HepG2 (cell line): Measurements from ENCODE around the gene RNPEPL1. TPM values are rescaled to one million over a fixed set of nuclear protein-coding genes. Genes with fewer than 3 reads are reported as not detected.

ENCODE experiments used
- SALL2 ChIP-seq: sonication (generic); formaldehyde crosslinking; IDR thresholded peaks from 2 replicates; pipeline ENCODE4 v1.8.1; 2023; ENCODE audit warnings: mild to moderate bottlenecking, missing genetic modification reagents, inconsistent platforms
- SIN3A ChIP-seq: IDR thresholded peaks from 2 replicates; pipeline ENCODE4 v1.6.1; 2011; ENCODE audit warnings: low read depth, mild to moderate bottlenecking, control low read depth, low read length, borderline replicate concordance
- TAF15 ChIP-seq: fragments of 200-400 bp; formaldehyde crosslinking; IDR thresholded peaks from one replicate; pipeline ENCODE4 v1.6.1; 2018; ENCODE audit warnings: mild to moderate bottlenecking, low read depth, low read length; ENCODE audit not compliant: poor library complexity, severe bottlenecking
- TMF1 ChIP-seq: sonication (generic); formaldehyde crosslinking; IDR thresholded peaks from 2 replicates; pipeline ENCODE4 v1.8.1; 2022; ENCODE audit warnings: low read depth, missing genetic modification reagents
- ZFP1 ChIP-seq: IDR thresholded peaks from 2 replicates; pipeline ENCODE4 v1.6.1; 2016
- ZFP62 ChIP-seq: sonication (generic); formaldehyde crosslinking; IDR thresholded peaks from 2 replicates; pipeline ENCODE4 v1.4.0; 2020; ENCODE audit warnings: missing genetic modification reagents
- ZNF235 ChIP-seq: sonication (generic); formaldehyde crosslinking; IDR thresholded peaks from 2 replicates; pipeline ENCODE4 v1.8.1; 2023; ENCODE audit warnings: mild to moderate bottlenecking, missing genetic modification reagents, borderline replicate concordance
- ZNF34 ChIP-seq: sonication (generic); formaldehyde crosslinking; IDR thresholded peaks from 2 replicates; pipeline ENCODE4 v1.4.0; 2020; ENCODE audit warnings: mild to moderate bottlenecking, missing genetic modification reagents, borderline replicate concordance
- ZNF547 ChIP-seq: sonication (generic); formaldehyde crosslinking; IDR thresholded peaks from 2 replicates; pipeline ENCODE4 v1.5.1; 2020; ENCODE audit warnings: mild to moderate bottlenecking, missing genetic modification reagents
- polyA plus RNA-seq, 8 experiments: library from polyadenylated mRNA; depleted of rRNA in 3 of 8; stranded (reverse) in 7 of 8; unstranded in 1 of 8; fragments of >200 nt; fragmentation: Illumina TruSeq in 4 of 8; extraction: Trizol in 4 of 8; gene quantifications; 2 replicates each; pipeline versions ENCODE4 v1.2.1 to v1.2.3, GENCODE V29; 2011 to 2016; ENCODE audit warnings: low read depth in 4 of 8, missing spikeins in 1 of 8, mixed read lengths in 1 of 8; ENCODE audit not compliant: insufficient read depth in 1 of 8
- total RNA-seq, 5 experiments: library from RNA; depleted of rRNA; stranded (reverse); fragments of >200 nt; fragmentation: Illumina TruSeq; extraction: Trizol; gene quantifications; 2 replicates each; pipeline ENCODE4 v1.2.3, GENCODE V29; 2016; ENCODE audit warnings: low read depth in 1 of 5
- TF ChIP-seq, protein P1 (sequence below), 2 experiments: sonication (generic) in 1 of 2; formaldehyde crosslinking in 1 of 2; IDR thresholded peaks; 2 replicates each; pipeline versions ENCODE4 v1.5.1 to v1.6.1; 2011 to 2020; ENCODE audit warnings: borderline replicate concordance in 1 of 2, low read depth in 1 of 2, low read length in 1 of 2, mild to moderate bottlenecking in 1 of 2, missing genetic modification reagents in 1 of 2, moderate library complexity in 1 of 2
- TF ChIP-seq, protein P2 (sequence below): sonication (generic); formaldehyde crosslinking; IDR thresholded peaks from 2 replicates; pipeline ENCODE4 v1.5.0; 2020; ENCODE audit warnings: mild to moderate bottlenecking, missing genetic modification reagents, borderline replicate concordance
- TF ChIP-seq, protein P3 (sequence below): IDR thresholded peaks from 2 replicates; pipeline ENCODE4 v1.6.1; 2016; ENCODE audit warnings: missing biosample characterization, missing genetic modification reagents, low read depth

RNPEPL1 gene
- total and polyA plus RNA-seq, 2 of the 13 experiments (the other 11 are each of a cell fraction or from before 2014, with no cell fraction given) = 13.0 to 18.0 TPM

DNA sequence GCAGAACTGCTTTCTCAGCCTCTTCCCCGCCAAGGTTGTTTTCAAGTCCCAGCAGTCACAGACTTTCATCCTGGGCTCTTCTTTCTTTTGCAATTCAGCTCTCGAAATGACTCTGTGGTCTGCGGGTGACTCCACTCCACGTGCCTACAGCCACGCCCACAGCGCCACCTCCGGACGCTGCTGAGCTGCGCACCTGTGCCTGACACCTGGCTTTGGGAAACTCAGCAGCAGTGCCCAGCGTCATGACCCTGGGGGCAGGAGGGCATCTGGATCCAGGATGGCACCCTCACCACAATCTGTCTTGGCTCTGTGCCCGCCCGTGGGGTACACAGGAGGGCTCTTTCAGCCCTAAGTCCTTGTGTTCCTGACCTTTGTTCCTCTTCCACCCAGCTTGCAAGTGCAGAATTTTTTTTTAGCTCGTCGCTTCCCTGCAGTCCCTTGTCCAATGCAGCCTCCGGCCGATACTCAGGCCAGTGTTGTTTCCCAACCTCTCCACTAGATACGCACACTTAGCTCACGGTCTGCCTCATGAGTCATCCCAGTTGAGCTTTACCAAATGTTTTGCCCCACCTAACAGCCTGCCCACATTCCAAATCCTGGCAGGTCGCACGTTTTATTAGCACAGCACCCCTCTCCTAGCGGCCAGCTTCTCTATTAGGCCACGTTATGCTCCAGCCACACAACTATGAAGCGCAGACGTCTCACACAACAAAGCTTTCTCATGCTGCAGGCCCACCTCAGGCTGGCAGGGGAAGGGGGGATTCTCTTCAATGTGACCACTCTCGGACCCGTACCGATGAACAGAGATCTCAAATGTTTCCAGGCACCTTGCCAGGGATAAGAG lies 11.7 kb downstream of the RNPEPL1 start (continued):
- TF ChIP-seq, protein P1, sequence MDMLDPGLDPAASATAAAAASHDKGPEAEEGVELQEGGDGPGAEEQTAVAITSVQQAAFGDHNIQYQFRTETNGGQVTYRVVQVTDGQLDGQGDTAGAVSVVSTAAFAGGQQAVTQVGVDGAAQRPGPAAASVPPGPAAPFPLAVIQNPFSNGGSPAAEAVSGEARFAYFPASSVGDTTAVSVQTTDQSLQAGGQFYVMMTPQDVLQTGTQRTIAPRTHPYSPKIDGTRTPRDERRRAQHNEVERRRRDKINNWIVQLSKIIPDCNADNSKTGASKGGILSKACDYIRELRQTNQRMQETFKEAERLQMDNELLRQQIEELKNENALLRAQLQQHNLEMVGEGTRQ (IDR thresholded peaks at IDR 0.05; ENCODE audit: low read depth, low read length) = peak; percentile 40; the same call in 1 of the 2 replicates
- TF ChIP-seq, protein P1 (CRISPR knock-in tag; IDR thresholded peaks at IDR 0.05; ENCODE audit: borderline replicate concordance) = 0 out of 2 replicates have a peak, but pooled peaks have one; percentile 35
- no peak for TF ChIP-seq TMF1 (CRISPR knock-in tag)
- TF ChIP-seq ZFP62 (CRISPR knock-in tag) = no peak
- TF ChIP-seq TAF15 = no peak
- peak; percentile 73; the same call in 1 of the 2 replicates for TF ChIP-seq SIN3A
- TF ChIP-seq ZFP1 = 0 out of 2 replicates have a peak, but pooled peaks have one; percentile 47
- no peak for TF ChIP-seq ZNF547 (CRISPR knock-in tag)
- TF ChIP-seq SALL2 (CRISPR knock-in tag) = 0 out of 2 replicates have a peak, but pooled peaks have one; percentile 48
- TF ChIP-seq ZNF235 (CRISPR knock-in tag) = 0 out of 2 replicates have a peak, but pooled peaks have one; percentile 33
- TF ChIP-seq, protein P2, sequence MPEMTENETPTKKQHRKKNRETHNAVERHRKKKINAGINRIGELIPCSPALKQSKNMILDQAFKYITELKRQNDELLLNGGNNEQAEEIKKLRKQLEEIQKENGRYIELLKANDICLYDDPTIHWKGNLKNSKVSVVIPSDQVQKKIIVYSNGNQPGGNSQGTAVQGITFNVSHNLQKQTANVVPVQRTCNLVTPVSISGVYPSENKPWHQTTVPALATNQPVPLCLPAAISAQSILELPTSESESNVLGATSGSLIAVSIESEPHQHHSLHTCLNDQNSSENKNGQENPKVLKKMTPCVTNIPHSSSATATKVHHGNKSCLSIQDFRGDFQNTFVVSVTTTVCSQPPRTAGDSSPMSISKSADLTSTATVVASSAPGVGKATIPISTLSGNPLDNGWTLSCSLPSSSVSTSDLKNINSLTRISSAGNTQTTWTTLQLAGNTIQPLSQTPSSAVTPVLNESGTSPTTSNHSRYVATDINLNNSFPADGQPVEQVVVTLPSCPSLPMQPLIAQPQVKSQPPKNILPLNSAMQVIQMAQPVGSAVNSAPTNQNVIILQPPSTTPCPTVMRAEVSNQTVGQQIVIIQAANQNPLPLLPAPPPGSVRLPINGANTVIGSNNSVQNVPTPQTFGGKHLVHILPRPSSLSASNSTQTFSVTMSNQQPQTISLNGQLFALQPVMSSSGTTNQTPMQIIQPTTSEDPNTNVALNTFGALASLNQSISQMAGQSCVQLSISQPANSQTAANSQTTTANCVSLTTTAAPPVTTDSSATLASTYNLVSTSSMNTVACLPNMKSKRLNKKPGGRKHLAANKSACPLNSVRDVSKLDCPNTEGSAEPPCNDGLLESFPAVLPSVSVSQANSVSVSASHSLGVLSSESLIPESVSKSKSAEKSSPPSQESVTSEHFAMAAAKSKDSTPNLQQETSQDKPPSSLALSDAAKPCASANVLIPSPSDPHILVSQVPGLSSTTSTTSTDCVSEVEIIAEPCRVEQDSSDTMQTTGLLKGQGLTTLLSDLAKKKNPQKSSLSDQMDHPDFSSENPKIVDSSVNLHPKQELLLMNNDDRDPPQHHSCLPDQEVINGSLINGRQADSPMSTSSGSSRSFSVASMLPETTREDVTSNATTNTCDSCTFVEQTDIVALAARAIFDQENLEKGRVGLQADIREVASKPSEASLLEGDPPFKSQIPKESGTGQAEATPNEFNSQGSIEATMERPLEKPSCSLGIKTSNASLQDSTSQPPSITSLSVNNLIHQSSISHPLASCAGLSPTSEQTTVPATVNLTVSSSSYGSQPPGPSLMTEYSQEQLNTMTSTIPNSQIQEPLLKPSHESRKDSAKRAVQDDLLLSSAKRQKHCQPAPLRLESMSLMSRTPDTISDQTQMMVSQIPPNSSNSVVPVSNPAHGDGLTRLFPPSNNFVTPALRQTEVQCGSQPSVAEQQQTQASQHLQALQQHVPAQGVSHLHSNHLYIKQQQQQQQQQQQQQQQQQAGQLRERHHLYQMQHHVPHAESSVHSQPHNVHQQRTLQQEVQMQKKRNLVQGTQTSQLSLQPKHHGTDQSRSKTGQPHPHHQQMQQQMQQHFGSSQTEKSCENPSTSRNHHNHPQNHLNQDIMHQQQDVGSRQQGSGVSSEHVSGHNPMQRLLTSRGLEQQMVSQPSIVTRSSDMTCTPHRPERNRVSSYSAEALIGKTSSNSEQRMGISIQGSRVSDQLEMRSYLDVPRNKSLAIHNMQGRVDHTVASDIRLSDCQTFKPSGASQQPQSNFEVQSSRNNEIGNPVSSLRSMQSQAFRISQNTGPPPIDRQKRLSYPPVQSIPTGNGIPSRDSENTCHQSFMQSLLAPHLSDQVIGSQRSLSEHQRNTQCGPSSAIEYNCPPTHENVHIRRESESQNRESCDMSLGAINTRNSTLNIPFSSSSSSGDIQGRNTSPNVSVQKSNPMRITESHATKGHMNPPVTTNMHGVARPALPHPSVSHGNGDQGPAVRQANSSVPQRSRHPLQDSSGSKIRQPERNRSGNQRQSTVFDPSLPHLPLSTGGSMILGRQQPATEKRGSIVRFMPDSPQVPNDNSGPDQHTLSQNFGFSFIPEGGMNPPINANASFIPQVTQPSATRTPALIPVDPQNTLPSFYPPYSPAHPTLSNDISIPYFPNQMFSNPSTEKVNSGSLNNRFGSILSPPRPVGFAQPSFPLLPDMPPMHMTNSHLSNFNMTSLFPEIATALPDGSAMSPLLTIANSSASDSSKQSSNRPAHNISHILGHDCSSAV (CRISPR knock-in tag) = no peak
- TF ChIP-seq, protein P3, sequence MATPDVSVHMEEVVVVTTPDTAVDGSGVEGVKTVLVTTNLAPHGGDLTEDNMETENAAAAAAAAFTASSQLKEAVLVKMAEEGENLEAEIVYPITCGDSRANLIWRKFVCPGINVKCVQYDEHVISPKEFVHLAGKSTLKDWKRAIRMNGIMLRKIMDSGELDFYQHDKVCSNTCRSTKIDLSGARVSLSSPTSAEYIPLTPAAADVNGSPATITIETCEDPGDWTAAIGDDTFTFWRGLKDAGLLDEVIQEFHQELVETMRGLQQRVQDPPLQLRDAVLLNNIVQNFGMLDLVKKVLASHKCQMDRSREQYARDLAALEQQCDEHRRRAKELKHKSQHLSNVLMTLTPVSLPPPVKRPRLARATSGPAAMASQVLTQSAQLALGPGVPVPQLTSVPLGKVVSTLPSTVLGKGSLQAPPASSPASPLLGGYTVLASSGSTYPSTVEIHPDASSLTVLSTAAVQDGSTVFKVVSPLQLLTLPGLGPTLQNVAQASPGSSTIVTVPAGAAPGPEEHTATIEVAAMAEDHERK (CRISPR knock-in tag) = no peak
- TF ChIP-seq ZNF34 (CRISPR knock-in tag) = no peak
